Calu3 (cell line): ENCODE measurements around the gene MFAP4. TPM values are rescaled to one million over a fixed set of nuclear protein-coding genes. Genes with fewer than 3 reads are reported as not detected.

Source experiments
- BruUV-seq: library from RNA; stranded (reverse); fragments of 400-500 nt; replicated peaks from 2 replicates; lab custom pipeline; 2021; lab: Mats Ljungman, UMichigan
- CTCF ChIA-PET: fragments of 300-600 bp; sonication (Branson Sonifier 250); formaldehyde crosslinking; loops from one replicate; lab custom pipeline; 2022; ENCODE audit warnings: antibody characterized with exemption; lab: Charles Lee
- DNase-seq: peaks from one replicate; pipeline ENCODE4 v3.0.0; 2022
- H3K27ac Mint-ChIP-seq: one replicate; pipeline ENCODE4 v1.8.0; 2022; ENCODE audit warnings: mixed read lengths; ENCODE audit not compliant: unreplicated experiment
- H3K27me3 Mint-ChIP-seq: one replicate; pipeline ENCODE4 v1.8.0; 2022; ENCODE audit warnings: mixed read lengths; ENCODE audit not compliant: unreplicated experiment
- H3K36me3 Mint-ChIP-seq: one replicate; pipeline ENCODE4 v1.8.0; 2022; ENCODE audit warnings: mild to moderate bottlenecking, moderate library complexity, mixed read lengths; ENCODE audit not compliant: insufficient read depth, unreplicated experiment
- H3K4me1 Mint-ChIP-seq: one replicate; pipeline ENCODE4 v1.8.0; 2022; ENCODE audit warnings: mild to moderate bottlenecking, low read depth, mixed read lengths; ENCODE audit not compliant: unreplicated experiment
- H3K4me3 Mint-ChIP-seq: one replicate; pipeline ENCODE4 v1.8.0; 2022; ENCODE audit warnings: mild to moderate bottlenecking, low read depth, moderate library complexity, mixed read lengths; ENCODE audit not compliant: unreplicated experiment
- H3K9me3 Mint-ChIP-seq: one replicate; pipeline ENCODE4 v1.8.0; 2022; ENCODE audit warnings: low read depth, mixed read lengths; ENCODE audit not compliant: unreplicated experiment
- intact Hi-C: fragments of 100-400 bp; cut with micrococcal nuclease; formaldehyde crosslinking; loops from one replicate; pipeline ENCODE4 v1.10.0; 2022; ENCODE audit not compliant: unreplicated experiment
- total RNA-seq: library from RNA; stranded (reverse); gene quantifications from 2 replicates; pipeline ENCODE4 v1.2.3, GENCODE V29; 2022
- TF ChIP-seq, protein P1 (sequence below): fragments of 200-600 bp; IDR thresholded peaks from one replicate; pipeline ENCODE4 v1.8.0; 2022; ENCODE audit warnings: antibody characterized with exemption; ENCODE audit not compliant: unreplicated experiment

MFAP4 gene
- total RNA-seq, 1 experiment from 2014 or later = not detected

DNA sequence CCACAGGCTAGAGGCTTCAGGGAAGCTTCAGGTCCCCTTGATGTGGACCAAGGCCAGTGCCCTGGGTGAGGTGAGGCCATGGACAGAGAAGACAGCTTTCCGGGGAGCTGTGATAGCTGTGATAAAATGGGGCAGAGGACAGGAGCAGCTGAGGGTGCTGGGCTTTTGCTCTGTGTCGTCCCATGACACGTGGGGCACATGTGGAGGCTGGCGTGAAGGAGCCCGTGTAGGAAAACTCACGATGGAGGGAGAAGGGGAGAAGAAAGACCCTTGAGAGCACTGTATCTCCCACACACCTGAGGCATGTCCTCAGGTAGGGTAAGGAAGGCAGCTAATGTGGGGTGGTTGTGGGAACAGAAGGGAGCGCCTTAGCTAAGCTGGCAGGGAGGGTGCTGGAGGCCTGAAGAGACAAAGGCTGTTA lies 45.8 kb downstream of the MFAP4 start:
- Mint-ChIP-seq H3K4me3 (no peak overlapping the region), H3K4me1 (peaks cover under 1% of the 10 kb centered on the region), H3K36me3 (no peaks in the 10 kb centered on the region), H3K27ac (peak overlapping the region; percentile 37), H3K27me3 (no peaks in the 10 kb centered on the region), H3K9me3 (no peaks in the 10 kb centered on the region)
- TF ChIP-seq, protein P1, sequence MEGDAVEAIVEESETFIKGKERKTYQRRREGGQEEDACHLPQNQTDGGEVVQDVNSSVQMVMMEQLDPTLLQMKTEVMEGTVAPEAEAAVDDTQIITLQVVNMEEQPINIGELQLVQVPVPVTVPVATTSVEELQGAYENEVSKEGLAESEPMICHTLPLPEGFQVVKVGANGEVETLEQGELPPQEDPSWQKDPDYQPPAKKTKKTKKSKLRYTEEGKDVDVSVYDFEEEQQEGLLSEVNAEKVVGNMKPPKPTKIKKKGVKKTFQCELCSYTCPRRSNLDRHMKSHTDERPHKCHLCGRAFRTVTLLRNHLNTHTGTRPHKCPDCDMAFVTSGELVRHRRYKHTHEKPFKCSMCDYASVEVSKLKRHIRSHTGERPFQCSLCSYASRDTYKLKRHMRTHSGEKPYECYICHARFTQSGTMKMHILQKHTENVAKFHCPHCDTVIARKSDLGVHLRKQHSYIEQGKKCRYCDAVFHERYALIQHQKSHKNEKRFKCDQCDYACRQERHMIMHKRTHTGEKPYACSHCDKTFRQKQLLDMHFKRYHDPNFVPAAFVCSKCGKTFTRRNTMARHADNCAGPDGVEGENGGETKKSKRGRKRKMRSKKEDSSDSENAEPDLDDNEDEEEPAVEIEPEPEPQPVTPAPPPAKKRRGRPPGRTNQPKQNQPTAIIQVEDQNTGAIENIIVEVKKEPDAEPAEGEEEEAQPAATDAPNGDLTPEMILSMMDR = no peak
- intact Hi-C loops = no loop called here
- no TSS peak for BruUV-seq
- no peak for DNase-seq
- CTCF ChIA-PET = no interaction called here

DNA sequence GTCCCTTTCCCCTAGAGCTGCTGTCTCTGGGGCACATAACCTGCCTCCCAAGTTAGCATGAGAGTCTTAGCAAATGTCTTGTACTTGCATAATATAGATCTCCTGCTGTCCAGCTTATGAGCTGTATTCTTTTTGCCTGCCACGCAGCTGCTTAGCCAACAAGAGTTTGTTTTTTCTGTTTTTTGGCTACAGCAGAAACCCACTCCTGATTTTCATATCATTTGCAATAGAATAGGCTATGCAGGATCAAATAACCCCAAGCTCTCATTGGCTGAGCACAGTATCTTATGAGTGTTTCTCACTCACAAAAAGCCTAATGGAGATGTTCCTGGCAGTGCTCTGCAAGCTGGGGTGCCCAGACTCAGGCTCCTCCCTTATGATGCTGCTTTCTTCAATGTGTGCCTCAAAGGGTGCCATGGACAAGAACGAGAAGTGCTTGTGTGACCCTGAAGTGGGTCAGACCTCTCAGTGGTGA lies 47.6 kb downstream of the MFAP4 start:
- Mint-ChIP-seq H3K4me1 (no peaks in the 10 kb centered on the region), H3K4me3 (no peak overlapping the region), H3K27ac (no peak overlapping the region), H3K27me3 (no peaks in the 10 kb centered on the region), H3K36me3 (no peaks in the 10 kb centered on the region), H3K9me3 (no peaks in the 10 kb centered on the region)
- CTCF ChIA-PET = no interaction called here
- intact Hi-C loops = no loop called here
- no peak for DNase-seq
- TF ChIP-seq, protein P1 = no peak
- no TSS peak for BruUV-seq

DNA sequence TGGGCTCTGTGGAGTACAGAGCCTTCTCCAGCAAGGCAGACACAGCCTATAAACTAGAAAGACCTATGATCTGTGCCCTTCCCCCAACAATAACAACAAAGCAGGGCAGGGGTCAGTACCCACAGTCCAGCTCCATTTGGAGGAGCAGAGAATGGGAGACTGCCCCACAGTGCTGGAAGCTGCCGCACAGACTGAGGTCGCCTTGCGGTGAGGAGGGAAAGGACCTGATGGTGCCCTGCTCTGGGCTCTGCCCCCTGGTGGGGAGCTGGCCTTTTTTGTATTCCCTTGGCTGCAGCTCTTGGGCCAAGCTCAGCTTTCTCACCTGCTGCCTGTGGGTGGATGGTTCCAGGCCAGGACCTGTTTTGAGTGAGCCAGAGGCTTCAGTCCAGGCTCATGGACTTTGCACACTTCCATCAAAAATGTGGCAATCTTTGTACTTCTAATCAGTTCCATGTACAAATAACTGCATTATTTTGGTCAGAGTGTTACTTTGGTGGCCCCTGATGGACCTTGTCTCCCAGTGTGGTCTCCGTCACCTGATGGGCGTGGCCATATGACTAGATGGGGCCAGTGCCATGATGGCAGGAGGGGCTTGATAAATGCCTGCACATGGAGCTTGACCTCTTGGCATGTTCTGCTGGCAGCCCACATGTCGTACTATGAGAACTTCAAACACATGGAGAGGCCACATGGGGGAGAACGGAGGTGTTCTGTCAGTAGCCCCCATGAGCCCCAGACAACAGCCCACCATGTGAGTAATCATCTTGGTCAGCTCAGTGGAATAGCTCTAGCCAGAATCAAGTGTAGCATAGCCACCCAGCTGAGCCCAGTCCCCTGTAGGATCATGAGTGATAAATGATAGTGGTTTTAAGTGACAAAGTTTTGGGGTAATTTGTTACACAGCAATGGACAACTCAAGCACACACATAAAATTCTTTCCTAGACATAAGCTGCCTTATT lies 48.7 kb downstream of the MFAP4 start:
- intact Hi-C loops = no loop called here
- peak; percentile 60 for DNase-seq
- BruUV-seq = no TSS peak
- CTCF ChIA-PET = interaction anchor here (0.6 to 1.0 kb wide), 3 partner anchors 36 to 96 kb away, joined by 3 to 5 read pairs (median 4); no protein-coding TSS in a partner anchor
- Mint-ChIP-seq H3K36me3 (no peaks in the 10 kb centered on the region), H3K4me1 (no peaks in the 10 kb centered on the region), H3K9me3 (no peaks in the 10 kb centered on the region), H3K4me3 (no peak overlapping the region), H3K27me3 (no peaks in the 10 kb centered on the region), H3K27ac (no peak overlapping the region)
- TF ChIP-seq, protein P1 = peak; percentile 22

DNA sequence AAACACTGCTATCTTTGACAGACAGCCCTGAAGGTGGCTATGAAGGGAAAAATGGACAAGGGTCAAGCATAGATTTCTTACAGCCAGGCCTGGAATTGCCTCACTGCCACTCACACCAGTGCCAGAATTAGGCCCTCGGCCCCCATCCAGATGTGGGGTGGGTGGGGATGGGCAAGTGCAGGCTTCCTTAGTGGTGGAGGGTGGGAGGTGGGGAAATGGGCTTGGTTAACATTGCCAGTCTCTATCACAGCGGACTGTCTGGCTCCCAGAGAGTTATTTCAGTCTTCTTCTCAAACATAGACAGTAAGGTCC lies 49.3 kb downstream of the MFAP4 start:
- Mint-ChIP-seq H3K9me3 (no peaks in the 10 kb centered on the region), H3K36me3 (no peaks in the 10 kb centered on the region), H3K4me3 (no peak overlapping the region), H3K4me1 (no peaks in the 10 kb centered on the region), H3K27me3 (no peaks in the 10 kb centered on the region), H3K27ac (no peak overlapping the region)
- intact Hi-C loops = no loop called here
- TF ChIP-seq, protein P1 = no peak
- CTCF ChIA-PET = interaction anchor here (0.8 kb wide), 1 partner anchor 96 kb away, joined by 5 read pairs; no protein-coding TSS in a partner anchor
- no TSS peak for BruUV-seq
- no peak for DNase-seq
